Neural cell (in vitro differentiated cells): ENCODE results near the gene ASMTL. TPM values are rescaled to one million over a fixed set of nuclear protein-coding genes. Genes with fewer than 3 reads are reported as not detected.

Experiments
- H2AFZ ChIP-seq: fragments of 200-600, 300-800 bp; sonication (generic), shearing (Covaris generic); 2 replicates; pipeline ENCODE4 v1.6.0; 2014; ENCODE audit warnings: low read depth, mild to moderate bottlenecking, antibody characterized with exemption, low read length, moderate library complexity
- H3F3A ChIP-seq: fragments of 200-600 bp; shearing (Covaris generic); 2 replicates; pipeline ENCODE4 v1.6.1; 2016; ENCODE audit warnings: mild to moderate bottlenecking, moderate library complexity, mixed read lengths, antibody characterized with exemption, low read length; ENCODE audit not compliant: insufficient read depth, poor library complexity, severe bottlenecking
- H3K27ac ChIP-seq: fragments of 200-600, 300-800 bp; sonication (generic), shearing (Covaris generic); 2 replicates; pipeline ENCODE4 v1.5.1; 2014; ENCODE audit warnings: mild to moderate bottlenecking, low read length, moderate library complexity
- H3K27me3 ChIP-seq: fragments of 300-800, 200-600 bp; sonication (generic), shearing (Covaris generic); 2 replicates; pipeline ENCODE4 v1.6.0; 2014; ENCODE audit warnings: mild to moderate bottlenecking, low read depth, low read length, moderate library complexity; ENCODE audit not compliant: insufficient read depth
- H3K36me3 ChIP-seq: fragments of 300-800, 200-600 bp; sonication (generic), shearing (Covaris generic); 2 replicates; pipeline ENCODE4 v1.5.1; 2014; ENCODE audit warnings: mild to moderate bottlenecking, antibody characterized with exemption, low read length, moderate library complexity; ENCODE audit not compliant: insufficient read depth
- H3K4me2 ChIP-seq: fragments of 300-800, 200-600 bp; sonication (generic), shearing (Covaris generic); 2 replicates; pipeline ENCODE4 v1.6.0; 2014; ENCODE audit warnings: mild to moderate bottlenecking, low read length
- H3K4me3 ChIP-seq: fragments of 300-800, 200-600 bp; sonication (generic), shearing (Covaris generic); 2 replicates; pipeline ENCODE4 v1.5.1; 2014; ENCODE audit warnings: mild to moderate bottlenecking, low read length, moderate library complexity
- H3K79me2 ChIP-seq: fragments of 200-600 bp; shearing (Covaris generic); replicated peaks from 2 replicates; pipeline ENCODE4 v1.6.0; 2014; ENCODE audit warnings: mild to moderate bottlenecking, low read length, moderate library complexity; ENCODE audit not compliant: insufficient read depth
- H3K9ac ChIP-seq: fragments of 300-800, 200-600 bp; sonication (generic), shearing (Covaris generic); 2 replicates; pipeline ENCODE4 v1.6.1; 2016; ENCODE audit warnings: mild to moderate bottlenecking, low read length, mixed read lengths
- H3K9me2 ChIP-seq: fragments of 200-600 bp; shearing (Covaris generic); 2 replicates; pipeline ENCODE4 v1.6.1; 2016; ENCODE audit warnings: mild to moderate bottlenecking, low read length, mixed read lengths; ENCODE audit not compliant: insufficient read depth
- H3K9me3 ChIP-seq: fragments of 200-600, 300-800 bp; sonication (generic), shearing (Covaris generic); 2 replicates; pipeline ENCODE4 v1.6.1; 2016; ENCODE audit warnings: mild to moderate bottlenecking, mixed run types, low read length, moderate library complexity, mixed read lengths
- H4K20me1 ChIP-seq: fragments of 200-600 bp; shearing (Covaris generic); 2 replicates; pipeline ENCODE4 v1.6.1; 2016; ENCODE audit warnings: mild to moderate bottlenecking, mixed run types; ENCODE audit not compliant: insufficient read depth
- EP300 ChIP-seq: fragments of 450-650 bp; conservative IDR thresholded peaks from 2 replicates; pipeline ENCODE4 v1.6.1; 2014; ENCODE audit warnings: antibody characterized with exemption, mild to moderate bottlenecking, moderate library complexity; ENCODE audit not compliant: poor library complexity, severe bottlenecking
- EZH2 ChIP-seq: fragments of 200-600, 300-800 bp; shearing (Covaris generic), sonication (generic); IDR thresholded peaks from 2 replicates; pipeline ENCODE4 v1.6.1; 2014; ENCODE audit warnings: antibody characterized with exemption, low read length, borderline replicate concordance, mild to moderate bottlenecking; ENCODE audit not compliant: insufficient read depth, poor library complexity, severe bottlenecking
- MXI1 ChIP-seq: fragments of 450-650 bp; conservative IDR thresholded peaks from 2 replicates; pipeline ENCODE4 v1.6.1; 2014; ENCODE audit warnings: antibody characterized with exemption, mild to moderate bottlenecking; ENCODE audit not compliant: poor library complexity, severe bottlenecking
- POLR2AphosphoS5 ChIP-seq: IDR thresholded peaks from 2 replicates; pipeline ENCODE4 v1.6.1; 2012
- RAD21 ChIP-seq: fragments of 450-650 bp; conservative IDR thresholded peaks from 2 replicates; pipeline ENCODE4 v1.6.1; 2014; ENCODE audit warnings: antibody characterized with exemption, mild to moderate bottlenecking, moderate library complexity
- REST ChIP-seq: IDR thresholded peaks from 2 replicates; pipeline ENCODE4 v1.6.1; 2012; ENCODE audit warnings: borderline replicate concordance
- SMC3 ChIP-seq: fragments of 450-650 bp; conservative IDR thresholded peaks from 2 replicates; pipeline ENCODE4 v1.6.1; 2014; ENCODE audit warnings: antibody characterized with exemption, mild to moderate bottlenecking, moderate library complexity; ENCODE audit not compliant: poor library complexity
- TAF1 ChIP-seq: IDR thresholded peaks from 2 replicates; pipeline ENCODE4 v1.6.1; 2012; ENCODE audit warnings: low read depth
- polyA plus RNA-seq: library from polyadenylated mRNA; depleted of rRNA; stranded (reverse); fragments of >200 nt; gene quantifications from 2 replicates; pipeline ENCODE4 v1.2.3, GENCODE V29; 2014
- TF ChIP-seq, protein P1 (sequence below): fragments of 450-650 bp; IDR thresholded peaks from 2 replicates; pipeline ENCODE4 v1.5.1; 2014; ENCODE audit warnings: antibody characterized with exemption, mild to moderate bottlenecking, moderate library complexity; ENCODE audit not compliant: poor library complexity, severe bottlenecking

The ASMTL gene
- polyA plus RNA-seq, 1 donor from 2014 or later: 25.9 TPM

- Histone ChIP-seq H3K4me2 (no peak overlapping the region), H3K27me3 (no peaks in the 10 kb centered on the region), H3K27ac (no peak overlapping the region), H4K20me1 (no peaks in the 10 kb centered on the region), H2AFZ (no peak overlapping the region), H3K9me3 (no peaks in the 10 kb centered on the region), H3K9me2 (no peaks in the 10 kb centered on the region), H3K9ac (no peak overlapping the region), H3K36me3 (no peaks in the 10 kb centered on the region), H3F3A (no peaks in the 10 kb centered on the region), H3K4me3 (no peak overlapping the region), H3K79me2 (peaks cover 38% of the 10 kb centered on the region)
- TF ChIP-seq SMC3 (no peak), POLR2AphosphoS5 (no peak), EZH2 (no peak), TAF1 (no peak)
Measured at GRCh38 chrX:1389993-1390285, 62.8 kb downstream of the ASMTL start.

DNA sequence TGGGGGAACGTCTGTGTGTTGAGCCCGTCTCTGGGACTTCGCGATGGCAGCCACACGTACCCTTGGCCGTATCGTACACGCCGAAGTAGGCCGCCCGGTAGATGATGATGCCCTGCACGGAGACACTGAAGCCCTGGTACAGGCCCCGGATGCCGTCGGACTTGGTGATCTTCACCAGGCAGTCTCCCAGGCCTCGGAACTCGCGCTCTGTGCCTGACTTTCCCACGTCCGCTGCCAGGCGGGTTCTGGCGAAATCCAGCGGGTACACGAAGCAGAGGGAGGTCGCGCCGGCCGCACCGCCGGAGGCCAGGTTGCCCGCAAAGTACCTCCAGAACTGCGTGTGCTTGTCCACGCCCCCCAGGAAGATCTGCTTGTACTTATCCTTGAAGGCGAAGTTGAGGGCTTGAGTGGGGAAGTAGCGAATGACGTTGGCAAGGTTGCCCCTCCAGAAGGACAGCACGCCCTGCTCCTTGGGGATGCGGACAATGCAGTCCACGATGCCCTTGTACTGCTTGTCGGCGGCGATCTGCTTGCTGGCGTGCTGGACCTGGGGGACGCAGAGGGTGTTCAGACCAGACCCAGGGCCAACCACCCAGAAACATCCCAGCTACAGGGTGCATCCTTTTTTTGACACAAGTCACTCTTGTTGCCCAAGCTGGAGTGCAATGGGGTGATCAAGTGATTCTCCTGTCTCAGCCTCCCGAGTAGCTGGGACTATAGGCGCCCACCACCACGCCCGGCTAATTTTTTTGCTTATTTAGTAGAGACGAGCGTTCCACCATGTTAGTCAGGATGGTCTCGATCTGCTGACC lies 63.3 kb downstream of the ASMTL start:
- Histone ChIP-seq H3K27me3 (no peaks in the 10 kb centered on the region), H3K27ac (no peak overlapping the region), H3K9me2 (no peaks in the 10 kb centered on the region), H3K4me2 (no peak overlapping the region), H4K20me1 (no peaks in the 10 kb centered on the region), H3K9ac (no peak overlapping the region), H2AFZ (no peak overlapping the region), H3K36me3 (no peaks in the 10 kb centered on the region), H3K4me3 (no peak overlapping the region), H3K79me2 (peaks cover 34% of the 10 kb centered on the region), H3F3A (no peaks in the 10 kb centered on the region), H3K9me3 (no peaks in the 10 kb centered on the region)
- TF ChIP-seq EP300 (no peak), MXI1 (no peak), REST (no peak), EZH2 (no peak), RAD21 (no peak), POLR2AphosphoS5 (no peak), SMC3 (no peak), TAF1 (no peak)
- TF ChIP-seq, protein P1, sequence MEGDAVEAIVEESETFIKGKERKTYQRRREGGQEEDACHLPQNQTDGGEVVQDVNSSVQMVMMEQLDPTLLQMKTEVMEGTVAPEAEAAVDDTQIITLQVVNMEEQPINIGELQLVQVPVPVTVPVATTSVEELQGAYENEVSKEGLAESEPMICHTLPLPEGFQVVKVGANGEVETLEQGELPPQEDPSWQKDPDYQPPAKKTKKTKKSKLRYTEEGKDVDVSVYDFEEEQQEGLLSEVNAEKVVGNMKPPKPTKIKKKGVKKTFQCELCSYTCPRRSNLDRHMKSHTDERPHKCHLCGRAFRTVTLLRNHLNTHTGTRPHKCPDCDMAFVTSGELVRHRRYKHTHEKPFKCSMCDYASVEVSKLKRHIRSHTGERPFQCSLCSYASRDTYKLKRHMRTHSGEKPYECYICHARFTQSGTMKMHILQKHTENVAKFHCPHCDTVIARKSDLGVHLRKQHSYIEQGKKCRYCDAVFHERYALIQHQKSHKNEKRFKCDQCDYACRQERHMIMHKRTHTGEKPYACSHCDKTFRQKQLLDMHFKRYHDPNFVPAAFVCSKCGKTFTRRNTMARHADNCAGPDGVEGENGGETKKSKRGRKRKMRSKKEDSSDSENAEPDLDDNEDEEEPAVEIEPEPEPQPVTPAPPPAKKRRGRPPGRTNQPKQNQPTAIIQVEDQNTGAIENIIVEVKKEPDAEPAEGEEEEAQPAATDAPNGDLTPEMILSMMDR: no peak
